GM23338 (cell line): Measurements from ENCODE around the gene SNTG2. TPM values are rescaled to one million over a fixed set of nuclear protein-coding genes. Genes with fewer than 3 reads are reported as not detected.

ENCODE experiments used
- ATAC-seq: fragments of 200-7000 bp; cut with Tn5 transposase; 3 replicates; pipeline ENCODE4 v1.9.1; 2020
- DNase-seq: peaks from one replicate; pipeline ENCODE4 v3.0.0-alpha.2; 2015; ENCODE audit warnings: low spot score
- H2AFZ ChIP-seq: fragments of 200-600 bp; sonication (generic); 2 replicates; pipeline ENCODE4 v1.8.0; 2016; ENCODE audit warnings: antibody characterized with exemption, mild to moderate bottlenecking, moderate library complexity
- H3F3A ChIP-seq: fragments of 200-600 bp; sonication (generic); replicated peaks from 2 replicates; pipeline ENCODE4 v1.8.0; 2017; ENCODE audit warnings: antibody characterized with exemption, mixed run types, low read depth
- H3K27ac ChIP-seq: fragments of 200-600 bp; sonication (generic); 2 replicates; pipeline ENCODE4 v1.6.1; 2016; ENCODE audit warnings: low read depth
- H3K27me3 ChIP-seq: fragments of 200-600 bp; sonication (generic); 2 replicates; pipeline ENCODE4 v1.8.0; 2016; ENCODE audit warnings: mild to moderate bottlenecking, mixed run types, moderate library complexity; ENCODE audit not compliant: insufficient read depth
- H3K36me3 ChIP-seq: fragments of 200-600 bp; sonication (generic); 2 replicates; pipeline ENCODE4 v1.8.0; 2016; ENCODE audit warnings: mild to moderate bottlenecking; ENCODE audit not compliant: insufficient read depth
- H3K4me1 ChIP-seq: fragments of 200-600 bp; sonication (generic); 2 replicates; pipeline ENCODE4 v1.8.0; 2016; ENCODE audit warnings: mild to moderate bottlenecking, moderate library complexity; ENCODE audit not compliant: insufficient read depth
- H3K4me2 ChIP-seq: fragments of 200-600 bp; sonication (generic); 2 replicates; pipeline ENCODE4 v1.7.1; 2017; ENCODE audit warnings: mixed run types
- H3K4me3 ChIP-seq: fragments of 200-600 bp; sonication (generic); 2 replicates; pipeline ENCODE4 v1.6.1; 2016; ENCODE audit warnings: mixed run types
- H3K79me2 ChIP-seq: fragments of 200-600 bp; sonication (generic); replicated peaks from 2 replicates; pipeline ENCODE4 v1.8.0; 2017; ENCODE audit warnings: mild to moderate bottlenecking; ENCODE audit not compliant: insufficient read depth
- H3K9me2 ChIP-seq: fragments of 200-600 bp; sonication (generic); 2 replicates; pipeline ENCODE4 v1.8.0; 2017; ENCODE audit not compliant: insufficient read depth
- H4K20me1 ChIP-seq: fragments of 200-600 bp; sonication (generic); replicated peaks from 2 replicates; pipeline ENCODE4 v1.8.0; 2017; ENCODE audit warnings: mild to moderate bottlenecking; ENCODE audit not compliant: insufficient read depth
- H3K27ac Mint-ChIP-seq: 2 replicates; pipeline ENCODE4 v1.8.0; 2020; ENCODE audit warnings: inconsistent platforms, mild to moderate bottlenecking, moderate library complexity, mixed read lengths
- H3K27me3 Mint-ChIP-seq: 3 replicates; pipeline ENCODE4 v1.8.0; 2022; ENCODE audit warnings: low read depth, mild to moderate bottlenecking, moderate library complexity, mixed read lengths, inconsistent platforms; ENCODE audit not compliant: insufficient read depth, poor library complexity
- H3K36me3 Mint-ChIP-seq: 3 replicates; pipeline ENCODE4 v1.8.0; 2021; ENCODE audit warnings: low read depth, mild to moderate bottlenecking, inconsistent platforms, moderate library complexity, mixed read lengths
- H3K4me1 Mint-ChIP-seq: 3 replicates; pipeline ENCODE4 v1.8.0; 2020; ENCODE audit warnings: mild to moderate bottlenecking, inconsistent platforms, mixed read lengths
- H3K4me3 Mint-ChIP-seq: 3 replicates; pipeline ENCODE4 v1.8.0; 2021; ENCODE audit warnings: moderate library complexity, mild to moderate bottlenecking, inconsistent platforms, mixed read lengths
- H3K9me3 Mint-ChIP-seq: 3 replicates; pipeline ENCODE4 v1.8.0; 2020; ENCODE audit warnings: moderate library complexity, mild to moderate bottlenecking, inconsistent platforms, mixed read lengths
- CTCF ChIP-seq, 2 experiments: fragments of 200-600 bp in 1 of 2; sonication (generic) in 1 of 2; conservative IDR thresholded peaks; 2 replicates each; pipeline versions ENCODE4 v1.5.1 to v1.6.1; 2016 to 2017; ENCODE audit warnings: antibody characterized with exemption in 2 of 2, low read depth in 2 of 2, mild to moderate bottlenecking in 2 of 2, moderate library complexity in 1 of 2
- EZH2 ChIP-seq: fragments of 200-600 bp; sonication (generic); IDR thresholded peaks from one replicate; pipeline ENCODE4 v1.8.0; 2017; ENCODE audit warnings: antibody characterized with exemption, mild to moderate bottlenecking, low read depth; ENCODE audit not compliant: unreplicated experiment
- EZH2phosphoT487 ChIP-seq: fragments of 200-600 bp; sonication (generic); IDR thresholded peaks from one replicate; pipeline ENCODE4 v1.8.1; 2018; ENCODE audit warnings: antibody characterized with exemption; ENCODE audit not compliant: unreplicated experiment
- JUNB ChIP-seq: IDR thresholded peaks from one replicate; pipeline ENCODE4 v1.6.1; 2016; ENCODE audit warnings: antibody characterized with exemption; ENCODE audit not compliant: unreplicated experiment
- REST ChIP-seq: IDR thresholded peaks from one replicate; pipeline ENCODE4 v1.6.1; 2018; ENCODE audit warnings: antibody characterized with exemption; ENCODE audit not compliant: unreplicated experiment
- STAT1 ChIP-seq: IDR thresholded peaks from one replicate; pipeline ENCODE4 v1.6.1; 2016; ENCODE audit warnings: antibody characterized with exemption; ENCODE audit not compliant: unreplicated experiment
- polyA plus RNA-seq: library from polyadenylated mRNA; unstranded; fragments of >200 nt; fragmentation: Nextera tagmentation; extraction: Ambion mirVana; gene quantifications from 2 replicates; pipeline ENCODE4 v1.2.1, GENCODE V29; 2016
- total RNA-seq: library from RNA; depleted of rRNA; stranded (reverse); fragments of >200 nt; shearing (Covaris generic); gene quantifications from 2 replicates; pipeline ENCODE4 v1.2.3, GENCODE V29; 2014

Gene SNTG2
- total and polyA plus RNA-seq, 2 experiments from 2014 or later: 27.5 to 60.4 TPM

GRCh38 chr2:902584-902983 is 48.1 kb upstream of the SNTG2 start (continued):
- TF ChIP-seq REST (no peak), STAT1 (no peak), EZH2 (no peak), JUNB (no peak), EZH2phosphoT487 (no peak)

- Mint-ChIP-seq H3K36me3 (peaks cover 28% of the 10 kb centered on the region; the same call in 2 of the 3 replicates), H3K4me3 (no peak overlapping the region), H3K27me3 (peaks cover 7% of the 10 kb centered on the region), H3K4me1 (peaks cover 30% of the 10 kb centered on the region), H3K9me3 (peaks cover 29% of the 10 kb centered on the region), H3K27ac (no peak overlapping the region)
- Histone ChIP-seq H3K27ac (no peak overlapping the region), H3K27me3 (no peaks in the 10 kb centered on the region), H3F3A (no peaks in the 10 kb centered on the region), H3K36me3 (no peaks in the 10 kb centered on the region; the same call in 1 of the 2 replicates), H3K79me2 (no peaks in the 10 kb centered on the region), H3K4me1 (peaks cover 25% of the 10 kb centered on the region), H3K4me2 (peak overlapping the region; percentile 48), H2AFZ (peak overlapping the region; percentile 64; the same call in 1 of the 2 replicates), H4K20me1 (no peaks in the 10 kb centered on the region), H3K9me2 (no peaks in the 10 kb centered on the region), H3K4me3 (no peak overlapping the region)
- ATAC-seq: peak; percentile 12; the same call in 1 of the 3 replicates
- TF ChIP-seq CTCF (conservative IDR thresholded peaks at IDR 0.05; ENCODE audit: low read depth in 2 of 2) (peak in 1 of 2 experiments; percentile 62; a peak in 2 of 4 replicates), EZH2 (no peak)
- no peak for DNase-seq
Observed at GRCh38 chr2:903223-903900, 47.3 kb upstream of the SNTG2 start.
